Measurements from ENCODE around the gene MEIKIN.

GRCh38 chr5:131973089-131973712 is 27.7 kb upstream of the MEIKIN start:
- TF ChIP-seq CTCF (IDR thresholded peaks at IDR 0.05) (no peak), EZH2phosphoT487 (IDR thresholded peaks at IDR 0.05) (no peak), EZH2 (IDR thresholded peaks at IDR 0.05) (no peak)
